IMR-90 (cell line): ENCODE measurements around the gene ALK. TPM values are rescaled to one million over a fixed set of nuclear protein-coding genes. Genes with fewer than 3 reads are reported as not detected.

ENCODE experiments used
- ATAC-seq: fragments of 200-7000 bp; cut with Tn5 transposase; 2 replicates; pipeline ENCODE4 v1.9.1; 2020; ENCODE audit warnings: low read depth, mild to moderate bottlenecking, moderate library complexity
- BruUV-seq: library from RNA; stranded (reverse); fragments of 400-500 nt; replicated peaks from 2 replicates; lab custom pipeline; 2021; lab: Mats Ljungman, UMichigan
- CTCF ChIA-PET: fragments of 300-600 bp; formaldehyde crosslinking; extraction: SDS; loops from one replicate; lab custom pipeline; 2021; ENCODE audit warnings: antibody characterized with exemption; lab: Yijun Ruan, JAX
- POLR2A ChIA-PET: fragments of 300-600 bp; sonication (Branson Sonifier 250); formaldehyde crosslinking; loops from one replicate; lab custom pipeline; 2022; ENCODE audit warnings: antibody characterized with exemption; ENCODE audit not compliant: unreplicated experiment; lab: Charles Lee
- DNase-seq: peaks from one replicate; pipeline ENCODE4 v3.0.0; 2013
- H2AFZ ChIP-seq: replicated peaks from 2 replicates; pipeline ENCODE3; 2013; ENCODE audit warnings: low read length, mild to moderate bottlenecking; ENCODE audit not compliant: poor library complexity
- H2AK5ac ChIP-seq: 2 replicates; pipeline ENCODE4 v1.6.1; 2013; ENCODE audit warnings: low read depth, low read length, inconsistent platforms
- H2AK9ac ChIP-seq: replicated peaks from 2 replicates; pipeline ENCODE3; 2013; ENCODE audit warnings: mild to moderate bottlenecking, low read depth, low read length, moderate library complexity; ENCODE audit not compliant: poor library complexity
- H2BK120ac ChIP-seq: 2 replicates; pipeline ENCODE4 v1.6.1; 2013; ENCODE audit warnings: low read depth, low read length, inconsistent platforms
- H2BK15ac ChIP-seq: 3 replicates; pipeline ENCODE4 v1.6.1; 2013; ENCODE audit warnings: low read depth, low read length, inconsistent platforms
- H2BK20ac ChIP-seq: 2 replicates; pipeline ENCODE4 v1.6.1; 2013; ENCODE audit warnings: low read depth, mild to moderate bottlenecking, inconsistent platforms, low read length, moderate library complexity
- H2BK5ac ChIP-seq: 2 replicates; pipeline ENCODE4 v1.6.1; 2013; ENCODE audit warnings: mild to moderate bottlenecking, low read depth, low read length, inconsistent platforms; ENCODE audit not compliant: poor library complexity, severe bottlenecking
- H3K14ac ChIP-seq: replicated peaks from 2 replicates; pipeline ENCODE4 v1.6.1; 2013; ENCODE audit warnings: low read depth, low read length, inconsistent platforms
- H3K18ac ChIP-seq: 2 replicates; pipeline ENCODE4 v1.6.1; 2013; ENCODE audit warnings: low read depth, low read length, control low read depth
- H3K23ac ChIP-seq: 2 replicates; pipeline ENCODE4 v1.6.1; 2013; ENCODE audit warnings: low read depth, low read length, inconsistent platforms
- H3K27ac ChIP-seq: 2 replicates; pipeline ENCODE4 v1.5.1; 2013; ENCODE audit warnings: mild to moderate bottlenecking, control low read depth, low read length; ENCODE audit not compliant: insufficient read depth
- H3K27me3 ChIP-seq: 2 replicates; pipeline ENCODE4 v1.6.1; 2013; ENCODE audit warnings: low read length; ENCODE audit not compliant: control insufficient read depth, insufficient read depth
- H3K36me3 ChIP-seq: 2 replicates; pipeline ENCODE4 v1.6.1; 2013; ENCODE audit warnings: low read length, mixed read lengths; ENCODE audit not compliant: control insufficient read depth, insufficient read depth
- H3K4ac ChIP-seq: 2 replicates; pipeline ENCODE4 v1.6.1; 2013; ENCODE audit warnings: low read depth, low read length, inconsistent platforms
- H3K4me1 ChIP-seq: 2 replicates; pipeline ENCODE4 v1.6.1; 2013; ENCODE audit warnings: low read length, mixed read lengths; ENCODE audit not compliant: control insufficient read depth, insufficient read depth
- H3K4me2 ChIP-seq: 2 replicates; pipeline ENCODE4 v1.6.1; 2013; ENCODE audit warnings: low read depth, mild to moderate bottlenecking, control low read depth, low read length, moderate library complexity
- H3K4me3 ChIP-seq: 2 replicates; pipeline ENCODE4 v1.5.1; 2013; ENCODE audit warnings: low read depth, mild to moderate bottlenecking, control low read depth, low read length, moderate library complexity; ENCODE audit not compliant: insufficient read depth
- H3K56ac ChIP-seq: 2 replicates; pipeline ENCODE4 v1.6.1; 2013; ENCODE audit warnings: low read length, inconsistent platforms; ENCODE audit not compliant: insufficient read depth; ENCODE audit errors: extremely low read depth
- H3K79me1 ChIP-seq, 2 experiments: 2 replicates each; pipeline ENCODE4 v1.6.1; 2013; ENCODE audit warnings: low read length in 2 of 2, inconsistent platforms in 1 of 2, low read depth in 1 of 2
- H3K9ac ChIP-seq: 2 replicates; pipeline ENCODE4 v1.6.1; 2013; ENCODE audit warnings: low read depth, low read length, control low read depth
- H3K9me1 ChIP-seq: 2 replicates; pipeline ENCODE4 v1.6.1; 2013; ENCODE audit warnings: low read length, inconsistent platforms; ENCODE audit not compliant: insufficient read depth
- H3K9me3 ChIP-seq: 2 replicates; pipeline ENCODE4 v1.6.1; 2013; ENCODE audit warnings: low read length; ENCODE audit not compliant: control insufficient read depth, insufficient read depth
- H4K20me1 ChIP-seq: 2 replicates; pipeline ENCODE4 v1.6.1; 2013; ENCODE audit warnings: low read length, inconsistent platforms; ENCODE audit not compliant: insufficient read depth
- H4K5ac ChIP-seq: 2 replicates; pipeline ENCODE4 v1.6.1; 2013; ENCODE audit warnings: mild to moderate bottlenecking, low read depth, low read length, control low read depth
- H4K8ac ChIP-seq, 2 experiments: 2 replicates each; pipeline ENCODE4 v1.6.1; 2013; ENCODE audit warnings: low read depth in 2 of 2, low read length in 2 of 2, control low read depth in 1 of 2, inconsistent platforms in 1 of 2
- H4K91ac ChIP-seq: 2 replicates; pipeline ENCODE4 v1.6.1; 2013; ENCODE audit warnings: low read depth, low read length, inconsistent platforms; ENCODE audit not compliant: insufficient read depth
- BHLHE40 ChIP-seq: fragments of 150-350 bp; IDR thresholded peaks from 2 replicates; pipeline ENCODE4 v1.6.1; 2016; ENCODE audit warnings: mild to moderate bottlenecking, low read depth, low read length
- CEBPB ChIP-seq: IDR thresholded peaks from 2 replicates; pipeline ENCODE4 v1.6.1; 2012; ENCODE audit warnings: low read depth, low read length, improper control_type of control experiment
- CHD1 ChIP-seq: IDR thresholded peaks from 2 replicates; pipeline ENCODE4 v1.6.1; 2012; ENCODE audit warnings: low read depth, low read length, improper control_type of control experiment
- FOS ChIP-seq: fragments of 150-350 bp; IDR thresholded peaks from 2 replicates; pipeline ENCODE4 v1.6.1; 2016; ENCODE audit warnings: low read depth, low read length
- MAFK ChIP-seq: IDR thresholded peaks from 2 replicates; pipeline ENCODE4 v1.6.1; 2012; ENCODE audit warnings: low read depth, low read length, improper control_type of control experiment
- MAZ ChIP-seq: IDR thresholded peaks from 2 replicates; pipeline ENCODE4 v1.6.1; 2012; ENCODE audit warnings: low read depth, mild to moderate bottlenecking, low read length, improper control_type of control experiment, moderate library complexity, borderline replicate concordance
- NFE2L2 ChIP-seq: fragments of 150-350 bp; IDR thresholded peaks from 2 replicates; pipeline ENCODE4 v1.6.1; 2016; ENCODE audit warnings: low read depth, mild to moderate bottlenecking, low read length
- POLR2A ChIP-seq: IDR thresholded peaks from 2 replicates; pipeline ENCODE4 v1.6.1; 2012; ENCODE audit warnings: mild to moderate bottlenecking, low read depth, low read length
- RAD21 ChIP-seq: IDR thresholded peaks from 2 replicates; pipeline ENCODE4 v1.6.1; 2012; ENCODE audit warnings: low read length, improper control_type of control experiment
- RCOR1 ChIP-seq: IDR thresholded peaks from 2 replicates; pipeline ENCODE4 v1.6.1; 2012; ENCODE audit warnings: mild to moderate bottlenecking, low read length, improper control_type of control experiment; ENCODE audit not compliant: insufficient replicate concordance
- RFX5 ChIP-seq: IDR thresholded peaks from 2 replicates; pipeline ENCODE4 v1.8.0; 2012; ENCODE audit warnings: low read depth, mild to moderate bottlenecking, low read length, moderate library complexity
- SMC3 ChIP-seq: fragments of 150-350 bp; IDR thresholded peaks from 2 replicates; pipeline ENCODE4 v1.6.1; 2016; ENCODE audit warnings: low read depth, mild to moderate bottlenecking, antibody characterized with exemption, low read length, moderate library complexity
- WGBS, 2 experiments: methylation state at CpG; one replicate each; pipeline versions ENCODE4 v1.1.5 to v1.1.7; 2013; ENCODE audit warnings: missing lambda C conversion rate in 2 of 2; ENCODE audit not compliant: insufficient read length in 1 of 2; ENCODE audit errors: extremely low coverage in 2 of 2; 5-methylcytosine and 5-hydroxymethylcytosine counted together
- dilution Hi-C: fragments of 300-500 bp; cut with HindIII; formaldehyde crosslinking; loops from one replicate; pipeline ENCODE4 v1.14.3; 2018; ENCODE audit warnings: low sequenced_read_pairs; ENCODE audit not compliant: unreplicated experiment
- in situ Hi-C: fragments of 300-500 bp; cut with MboI; formaldehyde crosslinking; loops from 3 replicates; pipeline ENCODE4 v1.14.3; 2019; ENCODE audit warnings: low sequenced_read_pairs, inconsistent platforms, mixed read lengths
- intact Hi-C: fragments of 100-400 bp; cut with micrococcal nuclease; formaldehyde crosslinking; loops from 2 replicates; pipeline ENCODE4 v1.10.0; 2022
- polyA plus RNA-seq, 3 experiments: library from polyadenylated mRNA; depleted of rRNA; stranded (reverse); fragments of >200 nt; gene quantifications; 2 replicates each; pipeline ENCODE4 v1.2.3, GENCODE V29; 2012; ENCODE audit warnings: low replicate concordance in 1 of 3
- total RNA-seq: library from RNA; depleted of rRNA; stranded (reverse); fragments of >200 nt; gene quantifications from 2 replicates; pipeline ENCODE4 v1.2.3, GENCODE V29; 2012
- TF ChIP-seq, protein P1 (sequence below): conservative IDR thresholded peaks from 2 replicates; pipeline ENCODE4 v1.5.1; 2012; ENCODE audit warnings: mild to moderate bottlenecking, low read depth, low read length, improper control_type of control experiment
- TF ChIP-seq, protein P2 (sequence below): fragments of 150-350 bp; IDR thresholded peaks from 2 replicates; pipeline ENCODE4 v1.6.1; 2017; ENCODE audit warnings: mild to moderate bottlenecking, antibody characterized with exemption, low read length, low read depth
- TF ChIP-seq, protein P3 (sequence below): fragments of 150-350 bp; IDR thresholded peaks from 2 replicates; pipeline ENCODE4 v1.6.1; 2016; ENCODE audit warnings: low read depth, mild to moderate bottlenecking, low read length, moderate library complexity, borderline replicate concordance

ALK gene
- total and polyA plus RNA-seq, 2 of the 4 experiments (the other 2 are of a cell fraction), result not detected

DNA sequence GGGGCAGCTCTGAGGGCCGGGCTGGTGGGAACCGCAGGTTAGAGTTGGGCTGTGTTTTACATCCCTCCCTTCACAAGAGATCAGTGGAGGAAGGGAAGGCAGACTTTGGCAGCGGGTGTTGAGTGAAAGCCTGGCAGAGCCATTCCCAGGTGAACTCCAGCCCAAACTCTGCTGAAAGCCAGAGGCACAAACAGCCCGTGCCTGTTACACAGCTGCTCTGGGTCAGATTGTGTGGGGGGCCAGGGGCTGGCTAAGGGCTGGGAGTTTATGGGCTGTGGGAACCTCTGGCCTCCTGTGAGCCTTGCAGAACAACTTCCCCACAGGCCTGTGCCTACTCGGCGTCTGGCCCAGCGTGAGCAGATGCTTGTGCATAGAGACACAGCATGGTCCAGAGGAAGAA is 519.4 kb downstream of the ALK start:
- Histone ChIP-seq H3K18ac (no peak overlapping the region), H3K9me3 (no peaks in the 10 kb centered on the region), H4K5ac (no peak overlapping the region), H4K20me1 (no peaks in the 10 kb centered on the region), H3K56ac (no peak overlapping the region), H3K27ac (no peak overlapping the region), H3K4me3 (no peak overlapping the region), H2BK5ac (no peak overlapping the region), H3K27me3 (peaks cover 10% of the 10 kb centered on the region), H3K79me1 (no peaks in the 10 kb centered on the region), H2BK120ac (no peak overlapping the region), H2AK9ac (no peak overlapping the region), H3K23ac (no peak overlapping the region), H3K9me1 (no peaks in the 10 kb centered on the region), H3K4ac (no peak overlapping the region), H3K36me3 (no peaks in the 10 kb centered on the region), H2BK15ac (no peak overlapping the region), H2AK5ac (no peak overlapping the region), H3K9ac (no peak overlapping the region), H2BK20ac (no peak overlapping the region), H4K91ac (no peak overlapping the region), H3K14ac (no peak overlapping the region), H4K8ac (no peak overlapping the region), H2AFZ (no peak overlapping the region), H3K4me1 (no peaks in the 10 kb centered on the region), H3K4me2 (no peak overlapping the region)
- DNase-seq (no peak), ATAC-seq (no peak)
- no TSS peak for BruUV-seq
- CTCF ChIA-PET, result no interaction called here
- no CpG with 5 or more reads among the region's 7 CpGs for WGBS, 2 experiments
- intact Hi-C loops, result no loop called here
- POLR2A ChIA-PET, result no interaction called here
- dilution Hi-C loops, result no loop called here
- TF ChIP-seq, protein P1, sequence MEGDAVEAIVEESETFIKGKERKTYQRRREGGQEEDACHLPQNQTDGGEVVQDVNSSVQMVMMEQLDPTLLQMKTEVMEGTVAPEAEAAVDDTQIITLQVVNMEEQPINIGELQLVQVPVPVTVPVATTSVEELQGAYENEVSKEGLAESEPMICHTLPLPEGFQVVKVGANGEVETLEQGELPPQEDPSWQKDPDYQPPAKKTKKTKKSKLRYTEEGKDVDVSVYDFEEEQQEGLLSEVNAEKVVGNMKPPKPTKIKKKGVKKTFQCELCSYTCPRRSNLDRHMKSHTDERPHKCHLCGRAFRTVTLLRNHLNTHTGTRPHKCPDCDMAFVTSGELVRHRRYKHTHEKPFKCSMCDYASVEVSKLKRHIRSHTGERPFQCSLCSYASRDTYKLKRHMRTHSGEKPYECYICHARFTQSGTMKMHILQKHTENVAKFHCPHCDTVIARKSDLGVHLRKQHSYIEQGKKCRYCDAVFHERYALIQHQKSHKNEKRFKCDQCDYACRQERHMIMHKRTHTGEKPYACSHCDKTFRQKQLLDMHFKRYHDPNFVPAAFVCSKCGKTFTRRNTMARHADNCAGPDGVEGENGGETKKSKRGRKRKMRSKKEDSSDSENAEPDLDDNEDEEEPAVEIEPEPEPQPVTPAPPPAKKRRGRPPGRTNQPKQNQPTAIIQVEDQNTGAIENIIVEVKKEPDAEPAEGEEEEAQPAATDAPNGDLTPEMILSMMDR, result no peak
- TF ChIP-seq RCOR1 (no peak), RFX5 (no peak), MAFK (no peak), SMC3 (no peak), BHLHE40 (no peak), POLR2A (no peak), FOS (no peak), MAZ (no peak), CHD1 (no peak), NFE2L2 (no peak), RAD21 (no peak), CEBPB (no peak)
- TF ChIP-seq, protein P2, sequence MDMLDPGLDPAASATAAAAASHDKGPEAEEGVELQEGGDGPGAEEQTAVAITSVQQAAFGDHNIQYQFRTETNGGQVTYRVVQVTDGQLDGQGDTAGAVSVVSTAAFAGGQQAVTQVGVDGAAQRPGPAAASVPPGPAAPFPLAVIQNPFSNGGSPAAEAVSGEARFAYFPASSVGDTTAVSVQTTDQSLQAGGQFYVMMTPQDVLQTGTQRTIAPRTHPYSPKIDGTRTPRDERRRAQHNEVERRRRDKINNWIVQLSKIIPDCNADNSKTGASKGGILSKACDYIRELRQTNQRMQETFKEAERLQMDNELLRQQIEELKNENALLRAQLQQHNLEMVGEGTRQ, result no peak
- TF ChIP-seq, protein P3, sequence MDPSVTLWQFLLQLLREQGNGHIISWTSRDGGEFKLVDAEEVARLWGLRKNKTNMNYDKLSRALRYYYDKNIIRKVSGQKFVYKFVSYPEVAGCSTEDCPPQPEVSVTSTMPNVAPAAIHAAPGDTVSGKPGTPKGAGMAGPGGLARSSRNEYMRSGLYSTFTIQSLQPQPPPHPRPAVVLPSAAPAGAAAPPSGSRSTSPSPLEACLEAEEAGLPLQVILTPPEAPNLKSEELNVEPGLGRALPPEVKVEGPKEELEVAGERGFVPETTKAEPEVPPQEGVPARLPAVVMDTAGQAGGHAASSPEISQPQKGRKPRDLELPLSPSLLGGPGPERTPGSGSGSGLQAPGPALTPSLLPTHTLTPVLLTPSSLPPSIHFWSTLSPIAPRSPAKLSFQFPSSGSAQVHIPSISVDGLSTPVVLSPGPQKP, result no peak
- in situ Hi-C loops, result no loop called here
